IMR-90 (cell line): ENCODE measurements around the gene TNS2. TPM values are rescaled to one million over a fixed set of nuclear protein-coding genes. Genes with fewer than 3 reads are reported as not detected.

Experiments
- ATAC-seq: fragments of 200-7000 bp; cut with Tn5 transposase; 2 replicates; pipeline ENCODE4 v1.9.1; 2020; ENCODE audit warnings: low read depth, mild to moderate bottlenecking, moderate library complexity
- BruUV-seq: library from RNA; stranded (reverse); fragments of 400-500 nt; replicated peaks from 2 replicates; lab custom pipeline; 2021; lab: Mats Ljungman, UMichigan
- CTCF ChIA-PET: fragments of 300-600 bp; formaldehyde crosslinking; extraction: SDS; loops from one replicate; lab custom pipeline; 2021; ENCODE audit warnings: antibody characterized with exemption; lab: Yijun Ruan, JAX
- POLR2A ChIA-PET: fragments of 300-600 bp; sonication (Branson Sonifier 250); formaldehyde crosslinking; loops from one replicate; lab custom pipeline; 2022; ENCODE audit warnings: antibody characterized with exemption; ENCODE audit not compliant: unreplicated experiment; lab: Charles Lee
- DNase-seq: peaks from one replicate; pipeline ENCODE4 v3.0.0; 2013
- H2AFZ ChIP-seq: replicated peaks from 2 replicates; pipeline ENCODE3; 2013; ENCODE audit warnings: low read length, mild to moderate bottlenecking; ENCODE audit not compliant: poor library complexity
- H2AK5ac ChIP-seq: 2 replicates; pipeline ENCODE4 v1.6.1; 2013; ENCODE audit warnings: low read depth, low read length, inconsistent platforms
- H2AK9ac ChIP-seq: replicated peaks from 2 replicates; pipeline ENCODE3; 2013; ENCODE audit warnings: mild to moderate bottlenecking, low read depth, low read length, moderate library complexity; ENCODE audit not compliant: poor library complexity
- H2BK120ac ChIP-seq: 2 replicates; pipeline ENCODE4 v1.6.1; 2013; ENCODE audit warnings: low read depth, low read length, inconsistent platforms
- H2BK15ac ChIP-seq: 3 replicates; pipeline ENCODE4 v1.6.1; 2013; ENCODE audit warnings: low read depth, low read length, inconsistent platforms
- H2BK20ac ChIP-seq: 2 replicates; pipeline ENCODE4 v1.6.1; 2013; ENCODE audit warnings: low read depth, mild to moderate bottlenecking, inconsistent platforms, low read length, moderate library complexity
- H2BK5ac ChIP-seq: 2 replicates; pipeline ENCODE4 v1.6.1; 2013; ENCODE audit warnings: mild to moderate bottlenecking, low read depth, low read length, inconsistent platforms; ENCODE audit not compliant: poor library complexity, severe bottlenecking
- H3K14ac ChIP-seq: replicated peaks from 2 replicates; pipeline ENCODE4 v1.6.1; 2013; ENCODE audit warnings: low read depth, low read length, inconsistent platforms
- H3K18ac ChIP-seq: 2 replicates; pipeline ENCODE4 v1.6.1; 2013; ENCODE audit warnings: low read depth, low read length, control low read depth
- H3K23ac ChIP-seq: 2 replicates; pipeline ENCODE4 v1.6.1; 2013; ENCODE audit warnings: low read depth, low read length, inconsistent platforms
- H3K27ac ChIP-seq: 2 replicates; pipeline ENCODE4 v1.5.1; 2013; ENCODE audit warnings: mild to moderate bottlenecking, control low read depth, low read length; ENCODE audit not compliant: insufficient read depth
- H3K27me3 ChIP-seq: 2 replicates; pipeline ENCODE4 v1.6.1; 2013; ENCODE audit warnings: low read length; ENCODE audit not compliant: control insufficient read depth, insufficient read depth
- H3K36me3 ChIP-seq: 2 replicates; pipeline ENCODE4 v1.6.1; 2013; ENCODE audit warnings: low read length, mixed read lengths; ENCODE audit not compliant: control insufficient read depth, insufficient read depth
- H3K4ac ChIP-seq: 2 replicates; pipeline ENCODE4 v1.6.1; 2013; ENCODE audit warnings: low read depth, low read length, inconsistent platforms
- H3K4me1 ChIP-seq: 2 replicates; pipeline ENCODE4 v1.6.1; 2013; ENCODE audit warnings: low read length, mixed read lengths; ENCODE audit not compliant: control insufficient read depth, insufficient read depth
- H3K4me2 ChIP-seq: 2 replicates; pipeline ENCODE4 v1.6.1; 2013; ENCODE audit warnings: low read depth, mild to moderate bottlenecking, control low read depth, low read length, moderate library complexity
- H3K4me3 ChIP-seq: 2 replicates; pipeline ENCODE4 v1.5.1; 2013; ENCODE audit warnings: low read depth, mild to moderate bottlenecking, control low read depth, low read length, moderate library complexity; ENCODE audit not compliant: insufficient read depth
- H3K56ac ChIP-seq: 2 replicates; pipeline ENCODE4 v1.6.1; 2013; ENCODE audit warnings: low read length, inconsistent platforms; ENCODE audit not compliant: insufficient read depth; ENCODE audit errors: extremely low read depth
- H3K79me1 ChIP-seq, 2 experiments: 2 replicates each; pipeline ENCODE4 v1.6.1; 2013; ENCODE audit warnings: low read length in 2 of 2, inconsistent platforms in 1 of 2, low read depth in 1 of 2
- H3K9ac ChIP-seq: 2 replicates; pipeline ENCODE4 v1.6.1; 2013; ENCODE audit warnings: low read depth, low read length, control low read depth
- H3K9me1 ChIP-seq: 2 replicates; pipeline ENCODE4 v1.6.1; 2013; ENCODE audit warnings: low read length, inconsistent platforms; ENCODE audit not compliant: insufficient read depth
- H3K9me3 ChIP-seq: 2 replicates; pipeline ENCODE4 v1.6.1; 2013; ENCODE audit warnings: low read length; ENCODE audit not compliant: control insufficient read depth, insufficient read depth
- H4K20me1 ChIP-seq: 2 replicates; pipeline ENCODE4 v1.6.1; 2013; ENCODE audit warnings: low read length, inconsistent platforms; ENCODE audit not compliant: insufficient read depth
- H4K5ac ChIP-seq: 2 replicates; pipeline ENCODE4 v1.6.1; 2013; ENCODE audit warnings: mild to moderate bottlenecking, low read depth, low read length, control low read depth
- H4K8ac ChIP-seq, 2 experiments: 2 replicates each; pipeline ENCODE4 v1.6.1; 2013; ENCODE audit warnings: low read depth in 2 of 2, low read length in 2 of 2, control low read depth in 1 of 2, inconsistent platforms in 1 of 2
- H4K91ac ChIP-seq: 2 replicates; pipeline ENCODE4 v1.6.1; 2013; ENCODE audit warnings: low read depth, low read length, inconsistent platforms; ENCODE audit not compliant: insufficient read depth
- BHLHE40 ChIP-seq: fragments of 150-350 bp; IDR thresholded peaks from 2 replicates; pipeline ENCODE4 v1.6.1; 2016; ENCODE audit warnings: mild to moderate bottlenecking, low read depth, low read length
- CEBPB ChIP-seq: IDR thresholded peaks from 2 replicates; pipeline ENCODE4 v1.6.1; 2012; ENCODE audit warnings: low read depth, low read length, improper control_type of control experiment
- FOS ChIP-seq: fragments of 150-350 bp; IDR thresholded peaks from 2 replicates; pipeline ENCODE4 v1.6.1; 2016; ENCODE audit warnings: low read depth, low read length
- MAFK ChIP-seq: IDR thresholded peaks from 2 replicates; pipeline ENCODE4 v1.6.1; 2012; ENCODE audit warnings: low read depth, low read length, improper control_type of control experiment
- MAZ ChIP-seq: IDR thresholded peaks from 2 replicates; pipeline ENCODE4 v1.6.1; 2012; ENCODE audit warnings: low read depth, mild to moderate bottlenecking, low read length, improper control_type of control experiment, moderate library complexity, borderline replicate concordance
- MXI1 ChIP-seq: IDR thresholded peaks from 2 replicates; pipeline ENCODE4 v1.6.1; 2012; ENCODE audit warnings: low read depth, mild to moderate bottlenecking, low read length, moderate library complexity, borderline replicate concordance
- POLR2A ChIP-seq: IDR thresholded peaks from 2 replicates; pipeline ENCODE4 v1.6.1; 2012; ENCODE audit warnings: mild to moderate bottlenecking, low read depth, low read length
- RAD21 ChIP-seq: IDR thresholded peaks from 2 replicates; pipeline ENCODE4 v1.6.1; 2012; ENCODE audit warnings: low read length, improper control_type of control experiment
- RFX5 ChIP-seq: IDR thresholded peaks from 2 replicates; pipeline ENCODE4 v1.8.0; 2012; ENCODE audit warnings: low read depth, mild to moderate bottlenecking, low read length, moderate library complexity
- SMC3 ChIP-seq: fragments of 150-350 bp; IDR thresholded peaks from 2 replicates; pipeline ENCODE4 v1.6.1; 2016; ENCODE audit warnings: low read depth, mild to moderate bottlenecking, antibody characterized with exemption, low read length, moderate library complexity
- WGBS, 2 experiments: methylation state at CpG; one replicate each; pipeline versions ENCODE4 v1.1.5 to v1.1.7; 2013; ENCODE audit warnings: missing lambda C conversion rate in 2 of 2; ENCODE audit not compliant: insufficient read length in 1 of 2; ENCODE audit errors: extremely low coverage in 2 of 2; 5-methylcytosine and 5-hydroxymethylcytosine counted together
- dilution Hi-C: fragments of 300-500 bp; cut with HindIII; formaldehyde crosslinking; loops from one replicate; pipeline ENCODE4 v1.14.3; 2018; ENCODE audit warnings: low sequenced_read_pairs; ENCODE audit not compliant: unreplicated experiment
- in situ Hi-C: fragments of 300-500 bp; cut with MboI; formaldehyde crosslinking; loops from 3 replicates; pipeline ENCODE4 v1.14.3; 2019; ENCODE audit warnings: low sequenced_read_pairs, inconsistent platforms, mixed read lengths
- intact Hi-C: fragments of 100-400 bp; cut with micrococcal nuclease; formaldehyde crosslinking; loops from 2 replicates; pipeline ENCODE4 v1.10.0; 2022
- polyA plus RNA-seq, 3 experiments: library from polyadenylated mRNA; depleted of rRNA; stranded (reverse); fragments of >200 nt; gene quantifications; 2 replicates each; pipeline ENCODE4 v1.2.3, GENCODE V29; 2012; ENCODE audit warnings: low replicate concordance in 1 of 3
- total RNA-seq: library from RNA; depleted of rRNA; stranded (reverse); fragments of >200 nt; gene quantifications from 2 replicates; pipeline ENCODE4 v1.2.3, GENCODE V29; 2012
- TF ChIP-seq, protein P1 (sequence below): conservative IDR thresholded peaks from 2 replicates; pipeline ENCODE4 v1.5.1; 2012; ENCODE audit warnings: mild to moderate bottlenecking, low read depth, low read length, improper control_type of control experiment
- TF ChIP-seq, protein P2 (sequence below): fragments of 150-350 bp; IDR thresholded peaks from 2 replicates; pipeline ENCODE4 v1.6.1; 2017; ENCODE audit warnings: mild to moderate bottlenecking, antibody characterized with exemption, low read length, low read depth

Gene TNS2
- total and polyA plus RNA-seq, 2 of the 4 experiments (the other 2 are of a cell fraction) = 10.4 to 67.2 TPM

- Histone ChIP-seq H3K36me3 (peaks cover 6% of the 10 kb centered on the region), H2AK9ac (peak within 1 kb of the TSS; percentile 100), H3K14ac (peak within 1 kb of the TSS; percentile 98), H3K9ac (peak within 1 kb of the TSS; percentile 95), H2BK5ac (peak within 1 kb of the TSS; percentile 84), H3K9me3 (no peaks in the 10 kb centered on the region), H2BK20ac (peak within 1 kb of the TSS; percentile 9; the same call in 1 of the 2 replicates), H3K56ac (peak within 1 kb of the TSS; percentile 91), H2BK120ac (peak within 1 kb of the TSS; percentile 73), H3K27ac (peak within 1 kb of the TSS; percentile 95), H3K79me1 (peaks cover 17 to 47% of the 10 kb centered on the region in 2 experiments; a peak in 3 of 4 replicates), H3K4me3 (peak within 1 kb of the TSS; percentile 90), H2BK15ac (peak within 1 kb of the TSS; percentile 67; the same call in 2 of the 3 replicates), H3K4me1 (peaks cover 7% of the 10 kb centered on the region), H3K23ac (peak within 1 kb of the TSS; percentile 91), H3K27me3 (no peaks in the 10 kb centered on the region), H4K20me1 (peaks cover 46% of the 10 kb centered on the region), H3K4ac (peak within 1 kb of the TSS; percentile 99), H3K18ac (peak within 1 kb of the TSS; percentile 83), H2AFZ (peak within 1 kb of the TSS; percentile 89), H2AK5ac (peak within 1 kb of the TSS; percentile 98), H4K91ac (peak within 1 kb of the TSS; percentile 99), H4K5ac (peak within 1 kb of the TSS; percentile 92), H3K9me1 (peaks cover 7% of the 10 kb centered on the region), H4K8ac (peak within 1 kb of the TSS; percentile 93 to 98), H3K4me2 (peak within 1 kb of the TSS; percentile 97)
- intact Hi-C loops (no loop called here), in situ Hi-C loops (no loop called here), dilution Hi-C loops (no loop called here)
- POLR2A ChIA-PET = interaction anchor here (0.5 to 0.7 kb wide), 2 partner anchors 36 to 40 kb away, joined by 3 to 7 read pairs; no protein-coding TSS in a partner anchor
- ATAC-seq (peak; percentile 93), DNase-seq (peak; percentile 100)
- TF ChIP-seq SMC3 = no peak
- TF ChIP-seq RFX5 = no peak
- peak; percentile 57; the same call in 1 of the 2 replicates for TF ChIP-seq MAZ
- peak; percentile 84 for TF ChIP-seq BHLHE40
- TF ChIP-seq RAD21 = no peak
- no peak for TF ChIP-seq FOS
- TF ChIP-seq, protein P1, sequence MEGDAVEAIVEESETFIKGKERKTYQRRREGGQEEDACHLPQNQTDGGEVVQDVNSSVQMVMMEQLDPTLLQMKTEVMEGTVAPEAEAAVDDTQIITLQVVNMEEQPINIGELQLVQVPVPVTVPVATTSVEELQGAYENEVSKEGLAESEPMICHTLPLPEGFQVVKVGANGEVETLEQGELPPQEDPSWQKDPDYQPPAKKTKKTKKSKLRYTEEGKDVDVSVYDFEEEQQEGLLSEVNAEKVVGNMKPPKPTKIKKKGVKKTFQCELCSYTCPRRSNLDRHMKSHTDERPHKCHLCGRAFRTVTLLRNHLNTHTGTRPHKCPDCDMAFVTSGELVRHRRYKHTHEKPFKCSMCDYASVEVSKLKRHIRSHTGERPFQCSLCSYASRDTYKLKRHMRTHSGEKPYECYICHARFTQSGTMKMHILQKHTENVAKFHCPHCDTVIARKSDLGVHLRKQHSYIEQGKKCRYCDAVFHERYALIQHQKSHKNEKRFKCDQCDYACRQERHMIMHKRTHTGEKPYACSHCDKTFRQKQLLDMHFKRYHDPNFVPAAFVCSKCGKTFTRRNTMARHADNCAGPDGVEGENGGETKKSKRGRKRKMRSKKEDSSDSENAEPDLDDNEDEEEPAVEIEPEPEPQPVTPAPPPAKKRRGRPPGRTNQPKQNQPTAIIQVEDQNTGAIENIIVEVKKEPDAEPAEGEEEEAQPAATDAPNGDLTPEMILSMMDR = no peak
- peak; percentile 85; the same call in 1 of the 2 replicates for TF ChIP-seq MXI1
- peak; percentile 45; the same call in 1 of the 2 replicates for TF ChIP-seq CEBPB
- TF ChIP-seq, protein P2, sequence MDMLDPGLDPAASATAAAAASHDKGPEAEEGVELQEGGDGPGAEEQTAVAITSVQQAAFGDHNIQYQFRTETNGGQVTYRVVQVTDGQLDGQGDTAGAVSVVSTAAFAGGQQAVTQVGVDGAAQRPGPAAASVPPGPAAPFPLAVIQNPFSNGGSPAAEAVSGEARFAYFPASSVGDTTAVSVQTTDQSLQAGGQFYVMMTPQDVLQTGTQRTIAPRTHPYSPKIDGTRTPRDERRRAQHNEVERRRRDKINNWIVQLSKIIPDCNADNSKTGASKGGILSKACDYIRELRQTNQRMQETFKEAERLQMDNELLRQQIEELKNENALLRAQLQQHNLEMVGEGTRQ = peak; percentile 92
- TF ChIP-seq POLR2A = peak; percentile 81
- peak; percentile 79 for TF ChIP-seq MAFK
- CTCF ChIA-PET = no interaction called here
- BruUV-seq = no TSS peak
- 1% methylated on average over 23 of the region's 64 CpGs; no CpG with 5 or more reads in 1 of the 2 experiments for WGBS, 2 experiments
Measured at GRCh38 chr12:53005986-53006809, 43.7 kb upstream of the TNS2 start, which contains the start of gene EIF4B. TSS of gene EIF4B (plus strand) at chr12:53006456. CDS start at chr12:53006484, 28 bp downstream.
